HFFc6 (cell line): ENCODE data around the gene POLN. TPM values are rescaled to one million over a fixed set of nuclear protein-coding genes. Genes with fewer than 3 reads are reported as not detected.

Experiments used
- DNase-seq: peaks from one replicate; pipeline ENCODE4 v3.0.0-alpha.2; 2018
- H3K27ac Mint-ChIP-seq: 2 replicates; pipeline ENCODE4 v1.8.0; 2020; ENCODE audit warnings: mild to moderate bottlenecking, mixed read lengths
- H3K27me3 Mint-ChIP-seq: 2 replicates; pipeline ENCODE4 v1.8.0; 2021; ENCODE audit warnings: mild to moderate bottlenecking, moderate library complexity, mixed read lengths; ENCODE audit not compliant: insufficient read depth
- H3K36me3 Mint-ChIP-seq: 2 replicates; pipeline ENCODE4 v1.8.0; 2021; ENCODE audit warnings: low read depth, mixed read lengths
- H3K4me1 Mint-ChIP-seq: 2 replicates; pipeline ENCODE4 v1.8.0; 2020; ENCODE audit warnings: low read depth, mixed read lengths
- H3K4me3 Mint-ChIP-seq: 2 replicates; pipeline ENCODE4 v1.8.0; 2020; ENCODE audit warnings: mild to moderate bottlenecking, moderate library complexity, mixed read lengths
- H3K9me3 Mint-ChIP-seq: 2 replicates; pipeline ENCODE4 v1.8.0; 2020; ENCODE audit warnings: mild to moderate bottlenecking, mixed read lengths
- total RNA-seq, 6 experiments: library from RNA; stranded (reverse); fragmentation: NEBNext Ultra II Directional; extraction: Animal tissue kit (Norgen Biotek cat#: 25700); gene quantifications; 2 replicates in 1 of 6; 3 replicates in 5 of 6; pipeline ENCODE4 v1.2.3, GENCODE V29; 2021
- TF ChIP-seq, protein P1 (sequence below): fragments of 200-600 bp; sonication (generic); IDR thresholded peaks from 2 replicates; pipeline ENCODE4 v1.5.0; 2021; ENCODE audit warnings: antibody characterized with exemption, mild to moderate bottlenecking

Gene POLN
- total RNA-seq, 6 experiments from 2014 or later: 1.5 to 3.4 (median 2.2) TPM

- Mint-ChIP-seq H3K27ac (no peak overlapping the region), H3K9me3 (no peaks in the 10 kb centered on the region), H3K4me1 (peaks cover 5% of the 10 kb centered on the region; the same call in 1 of the 2 replicates), H3K27me3 (peaks cover 4% of the 10 kb centered on the region; the same call in 1 of the 2 replicates), H3K4me3 (no peak overlapping the region), H3K36me3 (no peaks in the 10 kb centered on the region)
- TF ChIP-seq, protein P1, sequence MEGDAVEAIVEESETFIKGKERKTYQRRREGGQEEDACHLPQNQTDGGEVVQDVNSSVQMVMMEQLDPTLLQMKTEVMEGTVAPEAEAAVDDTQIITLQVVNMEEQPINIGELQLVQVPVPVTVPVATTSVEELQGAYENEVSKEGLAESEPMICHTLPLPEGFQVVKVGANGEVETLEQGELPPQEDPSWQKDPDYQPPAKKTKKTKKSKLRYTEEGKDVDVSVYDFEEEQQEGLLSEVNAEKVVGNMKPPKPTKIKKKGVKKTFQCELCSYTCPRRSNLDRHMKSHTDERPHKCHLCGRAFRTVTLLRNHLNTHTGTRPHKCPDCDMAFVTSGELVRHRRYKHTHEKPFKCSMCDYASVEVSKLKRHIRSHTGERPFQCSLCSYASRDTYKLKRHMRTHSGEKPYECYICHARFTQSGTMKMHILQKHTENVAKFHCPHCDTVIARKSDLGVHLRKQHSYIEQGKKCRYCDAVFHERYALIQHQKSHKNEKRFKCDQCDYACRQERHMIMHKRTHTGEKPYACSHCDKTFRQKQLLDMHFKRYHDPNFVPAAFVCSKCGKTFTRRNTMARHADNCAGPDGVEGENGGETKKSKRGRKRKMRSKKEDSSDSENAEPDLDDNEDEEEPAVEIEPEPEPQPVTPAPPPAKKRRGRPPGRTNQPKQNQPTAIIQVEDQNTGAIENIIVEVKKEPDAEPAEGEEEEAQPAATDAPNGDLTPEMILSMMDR: no peak
- DNase-seq: no peak
Measured at GRCh38 chr4:2082627-2083026, 159.3 kb downstream of the POLN start.

DNA sequence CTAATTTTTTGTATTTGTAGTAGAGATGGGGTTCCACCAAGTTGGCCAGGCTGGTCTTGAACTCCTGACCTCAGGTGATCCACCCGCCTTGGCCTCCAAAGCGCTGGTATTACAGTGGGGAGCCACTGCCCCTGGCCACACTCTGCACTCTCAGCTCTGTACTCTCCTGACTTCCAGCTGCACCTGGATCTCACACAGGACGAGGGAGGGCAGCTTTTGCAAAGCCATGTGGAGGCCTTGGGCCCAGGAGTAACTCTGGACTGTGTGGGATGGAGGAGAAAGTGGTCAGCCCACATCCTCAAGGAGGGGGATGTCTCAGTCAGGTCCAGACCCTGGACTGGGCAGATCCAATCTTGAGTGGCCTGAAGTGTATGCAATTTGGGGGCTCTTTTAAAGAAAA lies 159.8 kb downstream of the POLN start:
- Mint-ChIP-seq H3K4me1 (peaks cover 5% of the 10 kb centered on the region; the same call in 1 of the 2 replicates), H3K27me3 (peaks cover 4% of the 10 kb centered on the region; the same call in 1 of the 2 replicates), H3K4me3 (no peak overlapping the region), H3K36me3 (no peaks in the 10 kb centered on the region), H3K9me3 (no peaks in the 10 kb centered on the region), H3K27ac (no peak overlapping the region)
- TF ChIP-seq, protein P1: no peak
- DNase-seq: no peak

GRCh38 chr4:2081540-2081939 lies 160.4 kb downstream of the POLN start:
- H3K27ac Mint-ChIP-seq: no peak overlapping the region
- TF ChIP-seq, protein P1: no peak
- DNase-seq: no peak
- H3K36me3 Mint-ChIP-seq: no peaks in the 10 kb centered on the region
- peaks cover 5% of the 10 kb centered on the region; the same call in 1 of the 2 replicates for H3K4me1 Mint-ChIP-seq
- no peak overlapping the region for H3K4me3 Mint-ChIP-seq
- H3K9me3 Mint-ChIP-seq: no peaks in the 10 kb centered on the region
- peaks cover 4% of the 10 kb centered on the region; the same call in 1 of the 2 replicates for H3K27me3 Mint-ChIP-seq

GRCh38 chr4:2080429-2081300 lies 161.3 kb downstream of the POLN start:
- Mint-ChIP-seq H3K36me3 (no peaks in the 10 kb centered on the region), H3K4me1 (peaks cover 5% of the 10 kb centered on the region; the same call in 1 of the 2 replicates), H3K9me3 (no peaks in the 10 kb centered on the region), H3K4me3 (no peak overlapping the region), H3K27ac (no peak overlapping the region), H3K27me3 (peaks cover 4% of the 10 kb centered on the region; the same call in 1 of the 2 replicates)
- TF ChIP-seq, protein P1: no peak
- no peak for DNase-seq

DNA sequence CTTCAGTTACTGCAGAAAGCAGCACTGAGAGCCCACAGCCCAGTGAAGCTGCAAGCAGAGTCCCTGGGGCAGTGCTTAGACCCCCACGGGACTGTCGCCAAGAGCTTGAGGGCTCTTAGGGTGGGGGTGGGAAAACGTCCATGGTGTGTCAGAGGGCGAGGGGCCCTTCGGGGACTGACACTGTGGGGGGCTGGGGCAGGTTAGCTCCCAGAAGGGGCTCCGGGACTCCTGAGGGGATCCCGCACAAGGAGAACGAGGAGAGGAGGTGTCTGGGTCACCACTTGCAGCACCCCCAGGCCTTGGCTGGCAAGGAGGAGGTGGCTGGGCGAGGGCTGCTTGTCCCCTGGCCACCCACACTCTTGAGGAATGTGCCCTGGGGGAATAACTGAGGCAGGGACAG lies 162.0 kb downstream of the POLN start:
- no peaks in the 10 kb centered on the region for H3K36me3 Mint-ChIP-seq
- DNase-seq: no peak

More for the DNA sequence above, 162.0 kb downstream of the POLN start:
- Mint-ChIP-seq H3K4me1 (peaks cover 5% of the 10 kb centered on the region; the same call in 1 of the 2 replicates), H3K9me3 (no peaks in the 10 kb centered on the region), H3K27me3 (peaks cover 4% of the 10 kb centered on the region; the same call in 1 of the 2 replicates), H3K4me3 (no peak overlapping the region), H3K27ac (no peak overlapping the region)
- TF ChIP-seq, protein P1: no peak
